Endothelial cell of umbilical vein (primary cell): Measurements from ENCODE around the gene NEDD4L. TPM values are rescaled to one million over a fixed set of nuclear protein-coding genes. Genes with fewer than 3 reads are reported as not detected.

Experiments
- BruUV-seq: library from RNA; stranded (reverse); fragments of 400-500 nt; replicated peaks from 2 replicates; lab custom pipeline; 2021; lab: Mats Ljungman, UMichigan
- CTCF ChIA-PET: fragments of 300-600, 350-600 bp; sonication (Branson Sonifier 250); formaldehyde crosslinking; loops from one replicate; lab custom pipeline; 2021; ENCODE audit warnings: antibody characterized with exemption, inconsistent platforms; lab: Charles Lee
- POLR2A ChIA-PET: fragments of 300-600, 350-600 bp; sonication (Branson Sonifier 250); formaldehyde crosslinking; loops from one replicate; lab custom pipeline; 2021; ENCODE audit warnings: antibody characterized with exemption, inconsistent platforms; lab: Charles Lee
- DNase-seq: peaks from one replicate; pipeline ENCODE4 v3.0.0-alpha.2; 2011; ENCODE audit warnings: low read depth, low spot score
- FAIRE-seq: peaks from 2 replicates; lab custom pipeline; 2011; peaks lifted over from hg19 to GRCh38; lab: Jason Lieb, UNC
- H2AFZ ChIP-seq: 2 replicates; pipeline ENCODE4 v1.6.0; 2012; ENCODE audit warnings: low read depth, low read length, control low read depth, inconsistent platforms
- H3K27ac ChIP-seq: 2 replicates; pipeline ENCODE4 v1.5.1; 2011; ENCODE audit warnings: low read depth, mild to moderate bottlenecking, control low read depth, low read length, moderate library complexity; ENCODE audit not compliant: insufficient read depth
- H3K27me3 ChIP-seq, 2 experiments: 2 replicates each; pipeline versions ENCODE4 v1.6.0 to v1.6.1; 2011; ENCODE audit warnings: low read length in 2 of 2, mixed read lengths in 1 of 2; ENCODE audit not compliant: control insufficient read depth in 2 of 2, insufficient read depth in 2 of 2
- H3K36me3 ChIP-seq, 2 experiments: 2 replicates in 1 of 2; 3 replicates in 1 of 2; pipeline ENCODE4 v1.5.1; 2011; ENCODE audit warnings: low read length in 2 of 2, mild to moderate bottlenecking in 1 of 2, moderate library complexity in 1 of 2; ENCODE audit not compliant: control insufficient read depth in 2 of 2, insufficient read depth in 2 of 2; ENCODE audit errors: extremely low read depth in 1 of 2
- H3K4me1 ChIP-seq: 3 replicates; pipeline ENCODE4 v1.5.1; 2011; ENCODE audit warnings: mild to moderate bottlenecking, low read length; ENCODE audit not compliant: control insufficient read depth, insufficient read depth; ENCODE audit errors: extremely low read depth
- H3K4me2 ChIP-seq: 2 replicates; pipeline ENCODE4 v1.6.1; 2011; ENCODE audit warnings: low read length, control low read depth, mixed read lengths; ENCODE audit not compliant: insufficient read depth
- H3K4me3 ChIP-seq, 3 experiments: fragments of 200-600 bp in 1 of 3; sonication (generic), shearing (Covaris generic) in 1 of 3; replicated peaks in 1 of 3; 2 replicates each; pipeline ENCODE4 v1.5.1; 2011 to 2016; ENCODE audit warnings: control low read depth in 3 of 3, low read length in 3 of 3, mild to moderate bottlenecking in 2 of 3, inconsistent platforms in 1 of 3, low read depth in 1 of 3, moderate library complexity in 1 of 3; ENCODE audit not compliant: insufficient read depth in 1 of 3
- H3K79me2 ChIP-seq: 2 replicates; pipeline ENCODE4 v1.6.0; 2012; ENCODE audit warnings: low read length, inconsistent platforms; ENCODE audit not compliant: control insufficient read depth, insufficient read depth
- H3K9ac ChIP-seq: replicated peaks from 2 replicates; pipeline ENCODE3; 2011; ENCODE audit warnings: low read length, control low read depth; ENCODE audit not compliant: insufficient read depth; ENCODE audit errors: extremely low read depth
- H3K9me1 ChIP-seq: replicated peaks from 3 replicates; pipeline ENCODE4 v1.6.0; 2011; ENCODE audit warnings: mild to moderate bottlenecking, low read length; ENCODE audit not compliant: control insufficient read depth, insufficient read depth; ENCODE audit errors: extremely low read depth
- H3K9me3 ChIP-seq: replicated peaks from 2 replicates; pipeline ENCODE4 v1.5.1; 2012; ENCODE audit warnings: low read length, inconsistent platforms; ENCODE audit not compliant: control insufficient read depth, insufficient read depth
- H4K20me1 ChIP-seq: replicated peaks from 2 replicates; pipeline ENCODE3; 2011; ENCODE audit warnings: mild to moderate bottlenecking, low read length; ENCODE audit not compliant: control insufficient read depth, insufficient read depth; ENCODE audit errors: extremely low read depth
- EZH2 ChIP-seq: IDR thresholded peaks from 2 replicates; pipeline ENCODE4 v1.6.1; 2012; ENCODE audit warnings: borderline replicate concordance, low read depth, mild to moderate bottlenecking, moderate library complexity, low read length, inconsistent platforms; ENCODE audit not compliant: severe bottlenecking
- FOS ChIP-seq: IDR thresholded peaks from 2 replicates; pipeline ENCODE4 v1.6.1; 2011; ENCODE audit warnings: mild to moderate bottlenecking, low read length, moderate library complexity, borderline replicate concordance; ENCODE audit not compliant: insufficient read depth
- GATA2 ChIP-seq: IDR thresholded peaks from 2 replicates; pipeline ENCODE4 v1.7.0; 2011; ENCODE audit warnings: low read depth, mild to moderate bottlenecking, moderate library complexity, mixed read lengths, low read length; ENCODE audit not compliant: insufficient read length, insufficient read depth
- JUN ChIP-seq: IDR thresholded peaks from 2 replicates; pipeline ENCODE4 v1.6.1; 2011; ENCODE audit warnings: borderline replicate concordance, low read depth; ENCODE audit not compliant: insufficient read length, insufficient read depth
- MYC ChIP-seq: IDR thresholded peaks from one replicate; pipeline ENCODE4 v1.6.1; 2011; ENCODE audit warnings: mild to moderate bottlenecking, low read depth, low read length
- POLR2A ChIP-seq: IDR thresholded peaks from 2 replicates; pipeline ENCODE4 v1.6.1; 2012; ENCODE audit warnings: low read depth, mild to moderate bottlenecking, control low read depth, low read length
- POLR2AphosphoS5 ChIP-seq: IDR thresholded peaks from 2 replicates; pipeline ENCODE4 v1.6.1; 2012; ENCODE audit warnings: low read depth, mild to moderate bottlenecking, control low read depth, low read length, moderate library complexity; ENCODE audit not compliant: insufficient read depth
- dilution Hi-C: fragments of 300-500 bp; cut with MboI; formaldehyde crosslinking; loops from one replicate; pipeline ENCODE4 v1.15.0; 2019; ENCODE audit warnings: low sequenced_read_pairs; ENCODE audit not compliant: extremely low pct_ligation_motif_present
- intact Hi-C: fragments of 100-400 bp; cut with micrococcal nuclease; formaldehyde crosslinking; loops from one replicate; pipeline ENCODE4 v1.10.0; 2022
- polyA plus RNA-seq, 4 experiments: library from polyadenylated mRNA; depleted of rRNA in 3 of 4; stranded (reverse) in 3 of 4; unstranded in 1 of 4; fragments of >200 nt; gene quantifications; 2 replicates each; pipeline versions ENCODE4 v1.2.1 to v1.2.3, GENCODE V29; 2011 to 2012; ENCODE audit warnings: missing spikeins in 1 of 4
- total RNA-seq: library from RNA; stranded (reverse); gene quantifications from 2 replicates; pipeline ENCODE4 v1.2.3, GENCODE V29; 2021
- TF ChIP-seq, protein P1 (sequence below), 2 donors: IDR thresholded peaks; 1 replicate in 1 of 2; 2 replicates in 1 of 2; pipeline ENCODE4 v1.5.1; 2011; ENCODE audit warnings: low read length in 2 of 2, mild to moderate bottlenecking in 2 of 2, moderate library complexity in 2 of 2, control low read depth in 1 of 2, inconsistent platforms in 1 of 2, low read depth in 1 of 2; ENCODE audit not compliant: insufficient read depth in 1 of 2; ENCODE audit errors: extremely low read depth in 1 of 2
- TF ChIP-seq, protein P2 (sequence below): IDR thresholded peaks from 2 replicates; pipeline ENCODE4 v1.6.1; 2011; ENCODE audit not compliant: insufficient read depth, insufficient read length

The NEDD4L gene
- total and polyA plus RNA-seq, 2 donors (not counting 3 experiments of a cell fraction or from before 2014, with no cell fraction given): 20.5 to 78.9 TPM

DNA sequence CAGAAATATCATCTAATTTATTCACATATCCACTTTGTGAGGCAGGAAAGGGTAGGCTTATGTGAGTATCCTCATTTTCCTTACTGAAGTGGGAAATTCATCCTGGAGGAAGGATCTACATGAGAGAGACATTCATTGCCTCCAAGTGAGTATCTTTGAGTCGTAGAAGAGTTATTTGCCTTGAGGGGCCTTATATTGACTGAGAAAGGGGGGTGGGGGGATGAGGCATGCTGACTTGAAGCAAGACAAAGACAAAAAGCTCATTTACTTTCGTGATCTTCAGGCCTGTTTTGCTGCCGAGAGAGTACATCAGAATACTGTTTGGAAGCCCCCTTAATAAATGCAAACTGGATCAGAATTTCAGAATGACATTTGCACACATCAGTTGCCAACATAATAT lies 17.6 kb upstream of the NEDD4L start:
- TF ChIP-seq, protein P1, sequence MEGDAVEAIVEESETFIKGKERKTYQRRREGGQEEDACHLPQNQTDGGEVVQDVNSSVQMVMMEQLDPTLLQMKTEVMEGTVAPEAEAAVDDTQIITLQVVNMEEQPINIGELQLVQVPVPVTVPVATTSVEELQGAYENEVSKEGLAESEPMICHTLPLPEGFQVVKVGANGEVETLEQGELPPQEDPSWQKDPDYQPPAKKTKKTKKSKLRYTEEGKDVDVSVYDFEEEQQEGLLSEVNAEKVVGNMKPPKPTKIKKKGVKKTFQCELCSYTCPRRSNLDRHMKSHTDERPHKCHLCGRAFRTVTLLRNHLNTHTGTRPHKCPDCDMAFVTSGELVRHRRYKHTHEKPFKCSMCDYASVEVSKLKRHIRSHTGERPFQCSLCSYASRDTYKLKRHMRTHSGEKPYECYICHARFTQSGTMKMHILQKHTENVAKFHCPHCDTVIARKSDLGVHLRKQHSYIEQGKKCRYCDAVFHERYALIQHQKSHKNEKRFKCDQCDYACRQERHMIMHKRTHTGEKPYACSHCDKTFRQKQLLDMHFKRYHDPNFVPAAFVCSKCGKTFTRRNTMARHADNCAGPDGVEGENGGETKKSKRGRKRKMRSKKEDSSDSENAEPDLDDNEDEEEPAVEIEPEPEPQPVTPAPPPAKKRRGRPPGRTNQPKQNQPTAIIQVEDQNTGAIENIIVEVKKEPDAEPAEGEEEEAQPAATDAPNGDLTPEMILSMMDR (IDR thresholded peaks at IDR 0.05; ENCODE audit: extremely low read depth in 1 of 2, insufficient read depth in 1 of 2, low read depth in 1 of 2, low read length in 2 of 2): no peak
- TF ChIP-seq POLR2AphosphoS5 (no peak), EZH2 (no peak), JUN (no peak), POLR2A (no peak), MYC (no peak), FOS (no peak), GATA2 (no peak)
- TF ChIP-seq, protein P2, sequence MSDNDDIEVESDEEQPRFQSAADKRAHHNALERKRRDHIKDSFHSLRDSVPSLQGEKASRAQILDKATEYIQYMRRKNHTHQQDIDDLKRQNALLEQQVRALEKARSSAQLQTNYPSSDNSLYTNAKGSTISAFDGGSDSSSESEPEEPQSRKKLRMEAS: no peak
- Histone ChIP-seq H3K4me2 (no peak overlapping the region), H2AFZ (no peak overlapping the region), H3K27me3 (peaks cover 25 to 32% of the 10 kb centered on the region in 2 experiments), H3K27ac (no peak overlapping the region), H3K9me3 (no peaks in the 10 kb centered on the region), H3K4me3 (no peak overlapping the region), H3K36me3 (no peaks in the 10 kb centered on the region), H3K79me2 (no peaks in the 10 kb centered on the region), H4K20me1 (no peaks in the 10 kb centered on the region), H3K9me1 (no peaks in the 10 kb centered on the region), H3K9ac (no peak overlapping the region), H3K4me1 (no peaks in the 10 kb centered on the region)
- intact Hi-C loops: no loop called here
- ChIA-PET CTCF (interaction anchor here (1.5 to 1.6 kb wide), 2 partner anchors 17 to 145 kb away, joined by 3 to 5 read pairs; partner anchors contain the start of gene NEDD4L), POLR2A (no interaction called here)
- DNase-seq: no peak
- dilution Hi-C loops: no loop called here
- no peak for FAIRE-seq
- BruUV-seq: no TSS peak
